ENCODE measurements around the gene DACH2. TPM values are rescaled to one million over a fixed set of nuclear protein-coding genes. Genes with fewer than 3 reads are reported as not detected.

Gene DACH2
- total and polyA plus RNA-seq, 9 of the 15 experiments (the other 6 are each of a cell fraction or from before 2014, with no cell fraction given): not detected

- TF ChIP-seq ZNF407 (IDR thresholded peaks at IDR 0.05; ENCODE audit: low read depth) (no peak), RHOXF2B (CRISPR knock-in tag; conservative IDR thresholded peaks at IDR 0.05) (no peak), STAT5A (IDR thresholded peaks at IDR 0.05; ENCODE audit: borderline replicate concordance, low read length) (no peak), CSDE1 (IDR thresholded peaks at IDR 0.05) (no peak), STAG1 (CRISPR knock-in tag; IDR thresholded peaks at IDR 0.05; ENCODE audit: borderline replicate concordance) (no peak), ZFX (CRISPR knock-in tag; IDR thresholded peaks at IDR 0.05) (no peak), NFYB (IDR thresholded peaks at IDR 0.05; ENCODE audit: extremely low read depth, insufficient read length) (no peak), ELF2 (CRISPR knock-in tag; IDR thresholded peaks at IDR 0.05) (no peak)
Observed at GRCh38 chrX:86348669-86349068, 200.4 kb downstream of the DACH2 start (continued).

All from K562 (cell line).